Measurements from ENCODE around the gene ATG101.

ATG101 gene

DNA sequence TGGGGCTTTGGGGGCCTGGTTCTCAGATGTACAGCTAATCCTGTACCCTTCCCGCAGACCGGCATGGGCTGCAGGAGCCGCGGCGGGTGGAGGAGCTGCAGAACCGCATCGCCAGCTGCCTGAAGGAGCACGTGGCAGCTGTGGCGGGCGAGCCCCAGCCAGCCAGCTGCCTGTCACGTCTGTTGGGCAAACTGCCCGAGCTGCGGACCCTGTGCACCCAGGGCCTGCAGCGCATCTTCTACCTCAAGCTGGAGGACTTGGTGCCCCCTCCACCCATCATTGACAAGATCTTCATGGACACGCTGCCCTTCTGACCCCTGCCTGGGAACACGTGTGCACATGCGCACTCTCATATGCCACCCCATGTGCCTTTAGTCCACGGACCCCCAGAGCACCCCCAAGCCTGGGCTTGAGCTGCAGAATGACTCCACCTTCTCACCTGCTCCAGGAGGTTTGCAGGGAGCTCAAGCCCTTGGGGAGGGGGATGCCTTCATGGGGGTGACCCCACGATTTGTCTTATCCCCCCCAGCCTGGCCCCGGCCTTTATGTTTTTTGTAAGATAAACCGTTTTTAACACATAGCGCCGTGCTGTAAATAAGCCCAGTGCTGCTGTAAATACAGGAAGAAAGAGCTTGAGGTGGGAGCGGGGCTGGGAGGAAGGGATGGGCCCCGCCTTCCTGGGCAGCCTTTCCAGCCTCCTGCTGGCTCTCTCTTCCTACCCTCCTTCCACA lies 11.0 kb upstream of the ATG101 start:
- DNase-seq, result no peak

DNA sequence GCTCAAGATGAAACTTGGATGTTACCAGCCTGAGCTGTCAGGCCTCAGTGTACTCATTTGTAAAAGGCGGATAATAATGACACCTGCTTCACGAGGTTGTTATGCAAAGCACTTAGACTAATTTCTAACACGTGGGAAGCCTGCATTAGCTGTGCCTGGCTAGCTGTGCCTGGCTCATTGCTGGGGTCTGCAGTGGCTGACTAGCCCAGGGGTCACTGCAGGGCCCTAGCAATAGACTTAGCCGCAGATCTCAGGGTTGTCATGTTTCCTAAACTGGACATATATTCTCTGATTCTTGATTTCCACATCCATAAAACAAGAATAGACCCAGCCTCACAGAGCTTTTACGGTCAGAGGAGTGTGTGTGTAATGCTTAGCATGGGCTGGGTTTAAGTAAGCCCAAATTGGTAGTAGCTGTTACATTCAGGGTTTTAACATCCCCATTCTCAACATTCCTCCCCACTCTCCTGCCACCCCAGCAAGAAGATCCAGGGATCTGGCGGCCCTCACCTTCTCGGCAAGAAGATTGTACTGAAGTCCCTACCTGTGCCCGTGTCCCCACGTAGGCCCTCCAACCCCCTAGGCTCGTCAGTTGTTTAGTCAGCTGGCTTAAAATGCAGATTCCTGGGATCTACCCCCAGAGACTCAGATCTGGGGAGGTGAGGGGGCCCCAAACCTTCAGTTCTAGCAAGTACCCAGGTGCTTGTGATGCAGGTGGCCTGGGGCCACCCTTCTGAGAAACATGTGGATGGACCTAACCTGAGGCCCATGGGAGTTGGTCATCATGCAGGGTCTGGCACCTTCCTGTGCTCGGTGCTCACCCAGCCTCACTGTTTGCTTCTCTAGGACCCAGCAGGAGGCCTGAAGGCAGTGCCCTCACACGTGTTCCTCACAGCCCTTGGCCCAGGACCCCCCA lies 9.9 kb upstream of the ATG101 start:
- DNase-seq, result no peak

DNA sequence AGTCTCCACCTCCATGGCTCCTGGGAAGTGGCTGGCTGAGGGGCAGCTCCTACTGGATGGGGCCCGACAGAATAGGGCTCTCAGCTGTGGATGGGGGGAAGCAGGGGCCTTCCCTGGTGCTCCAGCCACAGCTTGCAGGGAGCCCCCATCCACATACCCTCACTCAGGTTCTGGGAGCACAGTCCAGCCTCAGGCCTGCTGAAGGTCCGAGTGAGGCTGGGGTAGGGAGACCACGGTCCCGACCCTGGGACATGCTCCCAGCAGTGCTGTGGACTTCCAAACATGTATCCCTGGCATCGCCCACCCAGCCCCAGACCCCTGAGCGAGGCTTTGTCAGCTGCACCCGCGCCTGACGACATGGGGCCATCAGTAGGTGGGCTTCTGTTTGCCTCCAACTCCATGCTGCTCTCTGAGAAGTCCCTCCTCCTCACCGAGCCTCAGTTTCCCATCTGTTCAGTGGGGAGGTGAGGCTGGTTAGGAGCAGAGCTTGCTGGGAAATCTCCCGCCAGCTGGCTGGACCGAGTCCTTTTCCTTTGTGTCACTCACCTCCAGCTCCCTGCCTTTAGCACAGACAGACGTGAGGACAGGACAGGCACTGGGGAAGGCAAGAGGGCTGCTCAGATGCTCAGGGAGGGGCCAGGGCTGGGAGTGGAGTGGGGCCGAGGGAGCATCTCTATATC lies 9.1 kb upstream of the ATG101 start:
- no peak for DNase-seq

DNA sequence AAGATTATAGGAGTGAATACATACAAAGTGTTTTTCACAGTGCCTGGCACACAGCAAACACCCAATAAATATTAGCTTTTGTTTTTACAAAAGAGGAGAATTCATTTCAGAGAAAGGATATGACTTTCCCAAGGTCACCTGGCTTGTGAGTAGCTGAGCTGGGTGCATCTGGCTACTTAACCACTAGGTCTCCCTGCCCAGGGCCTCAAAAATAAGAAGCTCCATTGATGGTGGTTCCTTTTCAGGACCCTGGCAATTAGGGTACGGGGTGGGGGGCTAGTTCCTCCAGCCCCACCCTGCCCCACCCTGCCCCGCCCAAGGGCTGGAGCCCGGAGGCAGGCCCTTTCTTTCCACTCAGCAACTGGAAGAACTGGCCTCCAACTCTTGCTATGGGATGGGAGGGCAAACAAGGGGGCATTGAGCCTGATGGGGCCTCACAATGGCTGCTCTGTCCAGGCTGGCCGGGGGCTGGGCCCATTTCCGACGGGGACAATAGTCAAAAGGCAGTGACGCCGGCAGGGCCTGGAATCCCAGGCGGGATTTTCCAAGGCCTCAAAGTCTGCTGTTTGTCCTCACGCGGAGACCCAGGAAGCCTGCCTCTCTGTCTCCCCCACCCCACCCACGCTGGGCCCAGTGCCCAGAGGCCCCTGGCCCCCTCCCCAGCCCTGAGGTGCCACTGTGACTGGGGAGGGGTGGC lies 8.2 kb upstream of the ATG101 start:
- no peak for DNase-seq

DNA sequence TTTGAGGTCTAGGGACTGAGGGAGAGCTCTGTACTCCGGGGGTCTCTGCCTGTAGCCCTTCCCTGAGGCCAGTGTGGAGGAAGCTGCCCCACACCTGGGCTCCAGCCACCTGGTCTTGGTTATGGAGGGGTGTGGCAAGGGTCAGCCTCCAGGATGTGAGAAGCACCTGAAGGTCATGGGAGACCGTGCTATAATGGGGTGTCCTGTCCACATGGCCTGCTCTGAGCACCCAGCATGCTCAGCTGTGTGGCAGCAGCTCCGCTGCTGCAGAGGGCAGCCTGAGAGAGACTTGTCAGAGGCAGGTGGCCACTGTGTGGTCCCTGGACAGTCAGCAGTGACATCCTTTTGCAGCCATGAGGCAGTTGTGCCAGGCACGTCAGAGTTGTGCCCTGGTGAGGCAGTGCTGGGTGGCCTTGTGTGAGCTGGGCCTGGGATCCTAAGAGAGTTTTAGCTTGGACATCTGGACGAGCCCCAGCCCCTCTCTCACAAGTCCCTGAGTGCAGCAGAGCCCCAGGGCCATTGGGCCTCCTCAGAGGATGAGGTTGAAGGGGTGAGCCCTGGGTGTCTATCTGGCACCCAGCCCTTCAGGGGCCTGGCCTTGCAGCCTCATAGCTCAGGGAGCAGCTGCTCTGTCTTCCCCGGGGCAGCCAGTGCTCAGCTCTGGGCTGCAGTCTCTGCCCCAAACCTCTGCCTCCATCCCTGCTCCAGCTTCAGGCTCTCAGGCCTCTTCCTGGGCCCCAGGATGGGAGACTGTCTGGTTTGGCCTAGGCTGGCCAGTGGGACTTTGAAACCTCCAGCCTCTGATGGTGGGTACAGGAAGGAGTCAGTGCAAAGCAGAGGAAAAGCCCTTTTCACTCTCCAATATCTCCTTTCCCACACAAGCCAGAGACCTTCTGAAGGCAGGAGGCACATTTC lies 7.4 kb upstream of the ATG101 start:
- DNase-seq, result no peak

DNA sequence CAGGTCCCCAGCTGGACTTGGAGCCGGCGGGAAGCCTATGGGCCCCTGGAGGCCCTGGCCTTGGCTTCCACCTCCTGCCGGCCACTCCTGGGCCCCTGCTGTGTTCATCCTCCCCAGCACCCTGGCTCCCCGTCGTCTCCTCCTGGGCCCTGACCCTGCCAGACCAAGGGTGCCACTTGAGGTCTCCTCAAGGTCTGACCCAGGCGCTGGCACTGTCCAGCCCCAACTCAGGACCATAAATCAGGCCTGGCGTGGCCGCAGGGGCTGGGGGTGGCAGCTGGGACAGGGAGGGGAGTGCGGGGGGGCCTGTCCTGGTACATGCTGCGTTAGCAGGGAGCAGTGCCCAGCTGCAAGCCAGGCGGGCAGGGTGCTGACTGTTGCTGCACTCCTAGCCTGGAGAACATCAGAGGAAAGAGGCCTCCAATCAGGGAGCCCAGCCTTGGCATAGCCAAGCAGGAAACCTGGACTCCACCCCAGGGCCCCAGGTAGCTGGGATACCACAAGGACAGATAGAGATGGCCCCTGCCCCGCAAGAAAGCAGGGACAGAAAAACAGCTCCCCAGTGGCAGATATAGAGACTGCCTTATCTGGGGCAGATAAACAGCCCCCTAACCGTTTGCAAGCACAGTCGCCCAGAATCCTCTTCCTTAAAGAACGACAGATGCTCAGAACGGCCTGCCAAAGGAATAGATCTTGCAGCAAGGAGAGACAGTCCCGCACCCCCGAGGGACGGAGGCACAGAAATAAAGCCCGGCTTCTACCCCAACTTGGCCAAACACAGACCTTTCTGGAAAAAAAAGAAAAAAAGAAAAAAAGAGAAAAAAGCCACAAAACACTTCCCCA lies 6.5 kb upstream of the ATG101 start:
- DNase-seq, result no peak

DNA sequence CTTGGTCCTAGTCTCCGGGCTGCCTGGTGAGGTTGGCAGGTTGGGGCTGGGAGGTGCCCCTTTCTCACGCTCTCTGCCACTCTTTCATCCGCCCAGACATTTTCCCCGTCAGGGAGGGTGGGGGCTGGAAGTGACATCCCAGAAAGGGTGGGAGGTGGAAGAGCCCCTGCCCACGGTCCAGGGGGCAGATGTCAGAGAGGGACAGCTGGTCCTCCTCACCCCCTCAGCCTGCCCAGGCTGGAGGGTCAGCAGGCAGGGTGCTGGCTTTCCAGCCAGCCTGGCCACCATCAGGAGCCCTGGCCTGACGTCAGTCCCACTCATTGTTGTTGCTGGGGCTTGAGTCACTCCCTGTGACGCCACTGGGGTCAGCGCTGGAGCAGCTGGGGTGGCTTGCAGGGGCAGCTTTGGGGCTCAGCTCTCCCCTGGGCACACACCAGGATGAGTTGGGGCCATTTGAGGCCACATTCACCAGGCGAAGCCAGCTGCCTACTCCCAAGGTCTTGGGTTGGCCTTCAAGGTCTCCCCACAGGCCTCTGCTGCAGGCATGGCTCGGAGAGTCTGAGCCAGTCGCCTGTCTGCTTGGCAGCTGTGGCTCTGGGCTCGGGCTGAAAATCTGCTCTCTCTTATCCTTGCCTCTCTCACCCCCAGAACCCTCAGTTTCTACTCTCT lies 5.7 kb upstream of the ATG101 start:
- no peak for DNase-seq

DNA sequence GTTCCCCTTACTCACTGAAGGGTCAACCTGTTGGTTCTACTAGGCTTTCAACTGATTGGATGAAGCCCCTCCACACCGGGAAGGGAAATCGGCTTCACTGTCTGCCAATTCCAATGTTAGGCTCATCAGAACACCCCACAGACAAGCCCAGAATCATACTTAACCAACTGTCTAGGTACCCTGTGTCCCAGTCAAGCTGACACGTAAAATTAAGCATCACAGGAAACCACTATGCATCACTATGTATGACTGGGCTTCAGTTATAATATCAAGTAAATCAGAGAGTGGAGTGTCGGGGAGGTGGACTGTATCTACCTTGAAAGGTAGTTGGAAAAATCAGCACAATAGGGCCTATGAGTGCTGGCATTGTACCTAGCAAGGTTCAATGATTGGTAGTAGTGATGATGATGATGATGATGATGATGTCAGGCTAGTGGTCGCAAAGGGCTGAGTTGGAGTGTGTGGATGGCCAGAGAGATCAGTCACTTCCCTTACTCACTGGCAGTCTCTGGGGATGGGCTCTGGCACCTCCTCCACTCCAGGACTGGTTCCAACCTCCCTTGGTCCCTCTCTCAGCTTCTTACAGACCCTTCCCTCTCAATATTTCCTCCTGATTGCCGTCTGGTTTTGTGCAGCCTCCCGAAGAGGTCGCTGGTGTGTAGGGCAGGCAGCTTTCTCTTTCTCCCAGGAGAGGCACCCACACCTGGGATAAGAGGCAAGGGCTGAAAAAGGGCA lies 3.3 kb upstream of the ATG101 start:
- DNase-seq, result no peak

DNA sequence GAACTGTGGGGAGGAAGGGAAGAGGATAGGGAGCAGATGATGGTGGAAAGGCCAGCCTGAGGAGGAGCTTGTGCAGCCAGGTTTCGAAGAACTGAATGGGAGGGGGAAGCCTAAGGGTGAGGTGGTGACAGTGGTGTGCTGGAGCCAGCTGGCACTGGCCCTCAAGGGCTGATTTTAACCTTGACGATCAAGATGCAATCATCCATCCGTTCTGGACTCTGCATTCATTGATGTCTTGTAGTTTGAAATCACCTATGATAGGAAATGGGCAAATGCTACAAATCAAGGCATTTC lies 2.8 kb upstream of the ATG101 start:
- no peak for DNase-seq

DNA sequence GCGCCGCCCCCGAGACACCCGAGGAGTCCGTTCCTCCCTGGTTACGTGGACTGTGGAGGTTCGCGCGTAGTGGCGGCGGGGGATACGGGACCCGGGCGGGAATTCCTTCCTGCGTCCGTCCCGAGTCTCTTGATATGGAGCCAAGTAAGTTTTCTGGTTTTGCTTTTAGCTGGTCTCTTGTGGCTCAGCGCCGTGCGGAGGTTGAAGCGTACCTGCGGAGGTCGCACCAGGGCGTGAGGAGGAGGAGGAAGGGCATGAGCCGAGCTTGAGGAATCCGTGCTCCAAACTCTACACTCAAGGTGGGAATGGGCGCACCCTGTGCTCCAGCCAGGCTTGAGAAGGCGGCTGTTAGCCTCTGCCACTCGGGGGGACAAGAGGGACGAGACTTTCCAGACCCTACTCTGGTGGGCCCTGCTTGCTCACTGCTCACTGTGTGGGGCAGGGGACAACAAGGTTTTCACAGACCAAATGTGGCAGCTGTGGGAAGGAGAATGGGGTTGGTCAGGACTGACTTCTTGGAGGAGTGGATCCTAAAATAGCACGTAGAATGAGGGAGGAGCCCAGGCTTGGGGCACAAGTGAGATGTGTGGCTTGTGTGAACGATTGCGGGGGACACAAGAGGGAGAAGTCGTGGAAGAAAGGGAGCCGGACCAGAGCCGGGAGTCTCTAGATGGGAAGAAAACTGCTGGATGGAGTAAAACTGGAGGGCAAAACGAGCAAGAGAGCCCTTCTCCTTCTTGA lies 577 bp downstream of the ATG101 start:
- no peak for DNase-seq

DNA sequence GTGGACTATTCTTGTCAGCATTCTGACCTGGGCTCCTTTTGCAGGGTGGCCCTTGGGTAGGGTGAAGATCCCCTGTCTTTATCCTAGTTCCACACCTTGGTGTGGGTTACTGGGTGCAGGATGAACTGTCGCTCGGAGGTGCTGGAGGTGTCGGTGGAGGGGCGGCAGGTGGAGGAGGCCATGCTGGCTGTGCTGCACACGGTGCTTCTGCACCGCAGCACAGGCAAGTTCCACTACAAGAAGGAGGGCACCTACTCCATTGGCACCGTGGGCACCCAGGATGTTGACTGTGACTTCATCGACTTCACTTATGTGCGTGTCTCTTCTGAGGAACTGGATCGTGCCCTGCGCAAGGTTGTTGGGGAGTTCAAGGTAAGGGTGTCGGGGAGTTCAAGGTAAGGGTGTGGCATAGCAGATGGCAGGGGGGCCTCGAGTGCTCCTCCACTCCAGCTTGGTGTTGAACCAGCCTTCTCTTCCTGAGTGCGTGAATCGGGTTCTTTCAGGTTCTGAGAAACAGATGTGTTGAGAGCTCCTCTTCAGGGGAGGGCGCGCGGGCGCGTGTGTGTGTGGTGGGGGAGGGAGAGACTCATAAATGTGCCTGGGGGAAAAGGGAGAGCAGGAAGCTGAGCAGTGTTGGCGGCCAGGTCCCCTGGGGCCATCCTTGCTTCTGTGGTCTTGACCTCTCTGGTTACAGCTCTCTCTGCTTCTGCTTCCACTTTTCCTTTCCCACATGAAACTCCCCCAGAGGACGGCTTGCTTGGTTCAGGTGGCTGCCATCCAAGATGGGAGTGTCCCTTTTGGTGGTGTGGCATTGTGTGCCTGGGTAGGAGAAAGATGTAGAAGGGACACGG lies 4.0 kb downstream of the ATG101 start:
- no peak for DNase-seq

DNA sequence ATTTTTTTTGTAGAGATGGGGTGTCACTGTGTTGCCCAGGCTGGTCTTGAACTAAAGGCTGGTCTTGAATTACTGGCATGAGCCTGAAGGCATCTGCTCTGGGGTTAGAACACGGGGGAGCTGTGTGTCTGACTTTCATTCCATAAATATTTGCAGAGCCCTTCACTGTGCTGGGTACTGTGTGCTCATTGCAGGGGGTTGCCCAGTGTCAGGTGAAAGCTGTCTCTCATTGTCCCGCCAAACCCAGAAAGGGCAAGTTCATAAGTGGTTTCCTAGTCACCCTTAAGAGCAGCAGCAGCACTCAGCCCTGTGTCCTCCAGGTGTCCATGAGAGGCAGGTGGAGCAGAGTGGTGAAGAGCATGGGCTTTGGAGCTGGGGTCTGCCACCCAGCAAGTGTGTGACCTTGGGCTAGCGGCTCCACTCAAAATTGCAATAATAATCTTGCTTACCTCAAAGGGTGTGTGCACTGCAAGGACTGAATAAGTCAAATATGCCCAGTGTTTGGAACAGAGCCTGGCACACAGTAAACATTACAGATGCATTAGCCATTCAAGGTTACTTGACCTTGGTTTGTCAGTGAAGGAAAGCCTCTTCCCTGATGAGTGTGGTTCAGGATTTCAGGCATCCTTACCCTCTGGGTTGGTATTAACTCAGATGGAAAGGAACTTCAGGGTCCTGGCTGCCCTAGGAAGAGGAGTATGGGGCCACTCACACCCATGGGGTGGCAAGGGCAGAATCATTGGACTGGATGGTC lies 5.4 kb downstream of the ATG101 start:
- DNase-seq, result no peak

DNA sequence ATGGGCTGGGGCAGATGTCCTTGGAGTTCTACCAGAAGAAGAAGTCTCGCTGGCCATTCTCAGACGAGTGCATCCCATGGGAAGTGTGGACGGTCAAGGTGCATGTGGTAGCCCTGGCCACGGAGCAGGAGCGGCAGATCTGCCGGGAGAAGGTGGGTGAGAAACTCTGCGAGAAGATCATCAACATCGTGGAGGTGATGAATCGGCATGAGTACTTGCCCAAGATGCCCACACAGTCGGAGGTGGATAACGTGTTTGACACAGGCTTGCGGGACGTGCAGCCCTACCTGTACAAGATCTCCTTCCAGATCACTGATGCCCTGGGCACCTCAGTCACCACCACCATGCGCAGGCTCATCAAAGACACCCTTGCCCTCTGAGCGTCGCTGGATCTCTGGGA lies 7.0 kb downstream of the ATG101 start:
- no peak for DNase-seq

DNA sequence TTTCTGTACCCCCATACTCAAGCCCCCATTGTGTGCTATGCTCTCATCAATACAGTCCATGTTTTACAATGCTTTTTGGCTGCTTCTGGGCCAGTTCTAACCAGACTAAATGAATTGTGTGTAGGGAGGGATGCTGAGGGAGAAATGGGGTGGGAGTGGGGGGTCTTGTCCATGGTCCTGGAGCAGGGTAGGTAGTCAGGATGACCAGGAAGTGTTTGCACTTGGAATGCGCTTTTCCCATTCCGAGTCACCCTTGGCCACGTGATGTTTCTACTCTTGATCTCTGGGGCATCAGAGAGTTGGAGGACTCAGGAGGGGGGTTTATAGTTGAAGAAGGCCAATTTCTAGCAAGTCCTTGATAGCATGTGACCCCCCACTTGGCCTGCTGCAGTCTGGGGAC lies 8.5 kb downstream of the ATG101 start:
- DNase-seq, result no peak

DNA sequence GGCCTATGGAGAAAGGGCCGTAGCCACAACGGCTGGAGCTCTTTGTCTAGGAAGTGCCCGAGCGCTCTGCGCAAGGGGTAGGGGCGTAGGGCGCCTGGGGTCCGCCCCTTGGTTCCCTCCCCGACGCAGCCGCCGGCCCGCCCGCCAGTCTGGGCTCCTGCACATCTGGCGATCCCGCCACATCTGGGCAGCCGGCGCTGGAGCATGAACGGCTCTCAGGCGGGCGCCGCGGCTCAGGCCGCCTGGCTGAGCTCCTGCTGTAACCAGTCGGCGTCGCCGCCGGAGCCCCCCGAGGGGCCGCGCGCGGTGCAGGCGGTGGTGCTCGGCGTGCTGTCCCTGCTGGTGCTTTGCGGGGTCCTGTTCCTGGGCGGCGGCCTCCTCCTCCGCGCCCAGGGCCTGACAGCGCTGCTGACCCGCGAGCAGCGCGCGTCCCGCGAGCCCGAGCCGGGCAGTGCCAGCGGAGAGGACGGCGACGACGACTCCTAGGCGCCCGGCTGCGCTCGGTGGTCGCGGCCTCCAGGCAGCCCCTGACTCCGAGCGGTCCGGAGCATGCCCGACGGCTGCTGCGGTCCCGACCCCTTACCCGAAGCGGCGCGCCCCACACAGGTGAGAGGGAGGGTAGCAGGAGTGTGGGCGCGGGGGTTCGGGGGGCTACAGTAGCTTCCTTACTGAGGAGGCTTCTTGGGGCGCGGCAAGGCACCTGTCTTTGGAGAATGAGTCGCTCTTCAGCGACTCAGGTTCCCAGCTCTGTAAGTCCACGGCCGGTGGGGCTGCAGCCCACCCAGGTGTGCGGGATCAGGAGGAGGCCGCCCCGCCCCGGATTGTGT lies 10.0 kb downstream of the ATG101 start, which contains the start of gene SMIM41:
Gene SMIM41 (plus strand): TSS at position 129 of the 827 bp plus-strand sequence. CDS start 76 bp downstream, at position 205.
- no peak for DNase-seq

Measured in activated CD4-positive, alpha-beta T cell treated with anti-CD3 and anti-CD28 coated beads for 48 hours (primary cell).